Tibial artery (tissue), 4 donors: ENCODE measurements around the gene LIMK2.
A peak's percentile ranks its signal among the peaks of the same experiment; 100 is the strongest.

ENCODE experiments used
- DNase-seq, 2 donors: peaks; one replicate each; pipeline ENCODE4 v3.0.0-alpha.2; 2019
- H3K27ac ChIP-seq, 2 donors: fragments of 200-600 bp; sonication (generic) in 1 of 2; 1 replicate in 1 of 2; 2 replicates in 1 of 2; pipeline ENCODE4 v1.5.1; 2018 to 2019; ENCODE audit warnings: mild to moderate bottlenecking in 1 of 2
- H3K27me3 ChIP-seq, 2 donors: fragments of 200-600 bp; sonication (generic) in 1 of 2; one replicate each; pipeline versions ENCODE4 v1.5.1 to v1.6.0; 2016 to 2019
- H3K36me3 ChIP-seq, 3 donors: fragments of 200-600 bp; sonication (generic) in 2 of 3; one replicate each; pipeline ENCODE4 v1.5.1; 2016 to 2019; ENCODE audit warnings: mild to moderate bottlenecking in 2 of 3
- H3K4me1 ChIP-seq, 4 donors: fragments of 200-600 bp; sonication (generic) in 2 of 4; 1 replicate in 3 of 4; 2 replicates in 1 of 4; pipeline ENCODE4 v1.5.1; 2016 to 2019
- H3K4me3 ChIP-seq, 2 donors: fragments of 200-600 bp; sonication (generic) in 1 of 2; 1 replicate in 1 of 2; 2 replicates in 1 of 2; pipeline ENCODE4 v1.5.1; 2018 to 2019; ENCODE audit warnings: mild to moderate bottlenecking in 2 of 2
- H3K9me3 ChIP-seq, 3 donors: fragments of 200-600 bp; sonication (generic) in 1 of 3; one replicate each; pipeline ENCODE4 v1.5.1; 2016 to 2019
- intact Hi-C: fragments of 100-400 bp; cut with DNase I; formaldehyde crosslinking; loops from one replicate; pipeline ENCODE4 v1.15.0; 2023; ENCODE audit warnings: low total_unique reads
- TF ChIP-seq, protein P1 (sequence below), 2 experiments: fragments of 200-600 bp in 1 of 2; fragments of 450-650 bp in 1 of 2; IDR thresholded peaks; one replicate each; pipeline ENCODE4 v1.5.1; 2017 to 2019; ENCODE audit warnings: antibody characterized with exemption in 2 of 2, mild to moderate bottlenecking in 1 of 2, moderate library complexity in 1 of 2

LIMK2 gene

GRCh38 chr22:31262312-31263133 lies 50.4 kb downstream of the LIMK2 start:
- H3K27ac ChIP-seq = no peak overlapping the region
- H3K4me1 ChIP-seq = no peaks in the 10 kb centered on the region
- no peaks in the 10 kb centered on the region for H3K27me3 ChIP-seq
- H3K9me3 ChIP-seq = no peaks in the 10 kb centered on the region
- H3K4me3 ChIP-seq = no peak overlapping the region
- intact Hi-C loops = no loop called here
- peaks cover 41 to 94% (median 69%) of the 10 kb centered on the region in 3 donors for H3K36me3 ChIP-seq
- TF ChIP-seq, protein P1, sequence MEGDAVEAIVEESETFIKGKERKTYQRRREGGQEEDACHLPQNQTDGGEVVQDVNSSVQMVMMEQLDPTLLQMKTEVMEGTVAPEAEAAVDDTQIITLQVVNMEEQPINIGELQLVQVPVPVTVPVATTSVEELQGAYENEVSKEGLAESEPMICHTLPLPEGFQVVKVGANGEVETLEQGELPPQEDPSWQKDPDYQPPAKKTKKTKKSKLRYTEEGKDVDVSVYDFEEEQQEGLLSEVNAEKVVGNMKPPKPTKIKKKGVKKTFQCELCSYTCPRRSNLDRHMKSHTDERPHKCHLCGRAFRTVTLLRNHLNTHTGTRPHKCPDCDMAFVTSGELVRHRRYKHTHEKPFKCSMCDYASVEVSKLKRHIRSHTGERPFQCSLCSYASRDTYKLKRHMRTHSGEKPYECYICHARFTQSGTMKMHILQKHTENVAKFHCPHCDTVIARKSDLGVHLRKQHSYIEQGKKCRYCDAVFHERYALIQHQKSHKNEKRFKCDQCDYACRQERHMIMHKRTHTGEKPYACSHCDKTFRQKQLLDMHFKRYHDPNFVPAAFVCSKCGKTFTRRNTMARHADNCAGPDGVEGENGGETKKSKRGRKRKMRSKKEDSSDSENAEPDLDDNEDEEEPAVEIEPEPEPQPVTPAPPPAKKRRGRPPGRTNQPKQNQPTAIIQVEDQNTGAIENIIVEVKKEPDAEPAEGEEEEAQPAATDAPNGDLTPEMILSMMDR (IDR thresholded peaks at IDR 0.05) = no peak
- DNase-seq = peak in 1 of 2 donors; percentile 47

DNA sequence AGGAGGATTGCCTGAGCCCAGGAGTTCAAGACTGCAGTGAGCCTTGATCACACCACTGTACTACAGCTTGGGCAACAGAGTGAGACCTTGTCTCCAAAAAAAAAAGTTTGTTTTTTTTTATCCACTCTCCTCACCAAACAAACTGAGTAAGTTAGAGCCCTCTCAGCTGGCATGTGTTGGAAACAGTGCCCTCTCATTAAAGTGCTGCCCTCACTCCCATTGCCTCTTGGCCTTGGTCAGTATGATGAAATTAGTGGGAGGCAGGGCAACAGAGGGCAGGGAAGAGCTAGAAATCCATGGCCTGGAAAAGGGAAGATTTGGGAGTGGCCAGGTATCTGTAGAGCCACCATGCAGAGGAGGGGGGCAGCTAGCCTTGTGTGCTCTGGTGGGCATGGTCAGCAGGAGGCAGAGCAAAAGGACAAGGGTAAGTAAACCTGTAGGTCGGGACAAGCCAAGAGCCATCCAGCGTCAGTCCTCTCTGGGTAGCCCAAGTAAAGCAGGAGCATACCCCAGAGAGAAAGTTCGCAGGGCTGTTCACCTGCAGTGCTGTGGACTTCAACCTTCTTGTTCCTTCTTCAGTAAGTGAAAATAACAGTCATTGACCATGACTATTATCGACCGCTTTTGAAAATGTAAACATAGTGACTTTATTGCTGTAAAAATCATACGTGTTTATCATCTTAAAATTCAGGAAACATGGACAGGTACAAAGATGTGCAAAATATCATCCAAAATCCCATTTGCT lies 52.0 kb downstream of the LIMK2 start:
- intact Hi-C loops = no loop called here
- Histone ChIP-seq H3K9me3 (no peaks in the 10 kb centered on the region), H3K4me1 (no peaks in the 10 kb centered on the region), H3K4me3 (no peak overlapping the region), H3K27ac (no peak overlapping the region), H3K36me3 (peaks cover 33 to 98% (median 69%) of the 10 kb centered on the region in 3 donors), H3K27me3 (no peaks in the 10 kb centered on the region)
- TF ChIP-seq, protein P1 (IDR thresholded peaks at IDR 0.05) = no peak
- no peak for DNase-seq

DNA sequence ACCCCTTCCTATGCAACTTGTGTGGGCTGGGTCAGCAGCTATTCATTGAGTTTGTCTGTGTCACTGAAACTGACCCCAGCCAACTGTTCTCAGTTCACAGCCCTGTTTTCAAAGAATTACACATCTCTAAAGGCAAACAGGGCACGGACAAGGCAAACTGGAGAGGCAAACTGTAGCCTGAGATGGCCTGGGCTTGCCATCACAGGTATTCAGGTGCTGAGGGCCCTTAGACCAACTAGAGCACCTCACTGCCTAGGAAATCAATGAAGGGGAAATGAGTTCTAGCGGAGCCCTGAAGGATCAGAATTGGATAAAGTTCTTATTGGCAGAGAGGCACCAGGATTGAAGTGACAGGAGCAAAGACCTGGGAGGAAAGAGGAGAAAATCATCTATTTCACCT lies 56.2 kb downstream of the LIMK2 start:
- peaks cover 7 to 92% (median 53%) of the 10 kb centered on the region in 3 donors for H3K36me3 ChIP-seq
- H3K27ac ChIP-seq = no peak overlapping the region
- DNase-seq = no peak

GRCh38 chr22:31269892-31270579 lies 57.9 kb downstream of the LIMK2 start:
- intact Hi-C loops = loop anchor here (5.0 kb wide), 1 partner anchor 163 kb away; the partner anchor contains the start of gene SELENOM
- peaks cover 0 to 5% (median 0%) of the 10 kb centered on the region in 4 donors for H3K4me1 ChIP-seq
- peaks cover 6 to 92% (median 58%) of the 10 kb centered on the region in 3 donors for H3K36me3 ChIP-seq
- H3K27ac ChIP-seq = no peak overlapping the region
- TF ChIP-seq, protein P1 (IDR thresholded peaks at IDR 0.05) = no peak
- DNase-seq = no peak
- no peaks in the 10 kb centered on the region for H3K27me3 ChIP-seq
- no peaks in the 10 kb centered on the region for H3K9me3 ChIP-seq
- H3K4me3 ChIP-seq = no peak overlapping the region

More for the DNA sequence above, 56.2 kb downstream of the LIMK2 start:
- H3K4me3 ChIP-seq = no peak overlapping the region
- no peaks in the 10 kb centered on the region for H3K9me3 ChIP-seq
- TF ChIP-seq, protein P1 (IDR thresholded peaks at IDR 0.05) = no peak
- peaks cover 0 to 5% (median 0%) of the 10 kb centered on the region in 4 donors for H3K4me1 ChIP-seq
- intact Hi-C loops = no loop called here
- H3K27me3 ChIP-seq = no peaks in the 10 kb centered on the region

DNA sequence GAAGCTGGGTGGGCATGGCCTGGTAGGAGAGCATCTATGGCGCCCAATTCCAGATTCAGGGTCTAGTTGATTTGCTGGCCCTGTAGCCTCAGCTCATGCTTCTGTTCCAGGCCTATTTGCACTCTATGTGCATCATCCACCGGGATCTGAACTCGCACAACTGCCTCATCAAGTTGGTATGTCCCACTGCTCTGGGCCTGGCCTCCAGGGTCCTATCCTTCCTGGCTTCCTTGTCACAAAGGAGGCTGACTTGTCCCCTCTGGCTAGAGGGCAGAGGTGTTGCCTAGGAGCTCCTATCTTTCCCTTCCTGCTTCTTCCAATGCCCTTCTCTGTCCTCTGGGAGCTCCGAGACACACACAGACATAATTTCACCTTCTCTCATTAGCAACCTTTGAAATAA lies 58.9 kb downstream of the LIMK2 start:
- intact Hi-C loops = loop anchor here (5.0 kb wide), 1 partner anchor 164 kb away; the partner anchor contains the start of gene SELENOM
- no peak overlapping the region for H3K27ac ChIP-seq
- H3K4me3 ChIP-seq = no peak overlapping the region
- H3K36me3 ChIP-seq = peaks cover 11 to 92% (median 54%) of the 10 kb centered on the region in 3 donors
- H3K27me3 ChIP-seq = no peaks in the 10 kb centered on the region
- no peak for DNase-seq
- TF ChIP-seq, protein P1 (IDR thresholded peaks at IDR 0.05) = no peak
- H3K9me3 ChIP-seq = no peaks in the 10 kb centered on the region
- peaks cover 0 to 5% (median 0%) of the 10 kb centered on the region in 4 donors for H3K4me1 ChIP-seq
